Prostate gland (tissue), 2 donors: ENCODE measurements around the gene B9D1.

ENCODE experiments used
- CTCF ChIP-seq, 4 experiments: fragments of 200-600 bp in 2 of 4; fragments of 450-650 bp in 2 of 4; sonication (generic) in 2 of 4; IDR thresholded peaks; 1 replicate in 3 of 4; 2 replicates in 1 of 4; pipeline ENCODE4 v1.5.1; 2016 to 2019; ENCODE audit warnings: antibody characterized with exemption in 4 of 4, mild to moderate bottlenecking in 2 of 4, moderate library complexity in 2 of 4
- POLR2A ChIP-seq: fragments of 450-650 bp; IDR thresholded peaks from one replicate; pipeline ENCODE4 v1.6.1; 2016; ENCODE audit warnings: antibody characterized with exemption, mild to moderate bottlenecking

GRCh38 chr17:19320876-19321275, 41.6 kb downstream of the B9D1 start:
- no peak for TF ChIP-seq POLR2A
- no peak for TF ChIP-seq CTCF (IDR thresholded peaks at IDR 0.05)
